D721Med (cell line): ENCODE measurements around the gene TMTC1.

ENCODE experiments used
- DNase-seq: peaks from one replicate; pipeline ENCODE4 v3.0.0; 2011; ENCODE audit warnings: low spot score; ENCODE audit not compliant: insufficient read length
- FAIRE-seq: peaks from 2 replicates; lab custom pipeline; 2011; peaks lifted over from hg19 to GRCh38; lab: Jason Lieb, UNC
- TF ChIP-seq, protein P1 (sequence below): IDR thresholded peaks from 2 replicates; pipeline ENCODE4 v1.5.1; 2012; ENCODE audit warnings: mild to moderate bottlenecking, control low read depth; ENCODE audit not compliant: insufficient read depth; ENCODE audit errors: missing control alignments

Gene TMTC1

GRCh38 chr12:29595071-29595755 lies 188.5 kb downstream of the TMTC1 start:
- no peak for DNase-seq
- TF ChIP-seq, protein P1, sequence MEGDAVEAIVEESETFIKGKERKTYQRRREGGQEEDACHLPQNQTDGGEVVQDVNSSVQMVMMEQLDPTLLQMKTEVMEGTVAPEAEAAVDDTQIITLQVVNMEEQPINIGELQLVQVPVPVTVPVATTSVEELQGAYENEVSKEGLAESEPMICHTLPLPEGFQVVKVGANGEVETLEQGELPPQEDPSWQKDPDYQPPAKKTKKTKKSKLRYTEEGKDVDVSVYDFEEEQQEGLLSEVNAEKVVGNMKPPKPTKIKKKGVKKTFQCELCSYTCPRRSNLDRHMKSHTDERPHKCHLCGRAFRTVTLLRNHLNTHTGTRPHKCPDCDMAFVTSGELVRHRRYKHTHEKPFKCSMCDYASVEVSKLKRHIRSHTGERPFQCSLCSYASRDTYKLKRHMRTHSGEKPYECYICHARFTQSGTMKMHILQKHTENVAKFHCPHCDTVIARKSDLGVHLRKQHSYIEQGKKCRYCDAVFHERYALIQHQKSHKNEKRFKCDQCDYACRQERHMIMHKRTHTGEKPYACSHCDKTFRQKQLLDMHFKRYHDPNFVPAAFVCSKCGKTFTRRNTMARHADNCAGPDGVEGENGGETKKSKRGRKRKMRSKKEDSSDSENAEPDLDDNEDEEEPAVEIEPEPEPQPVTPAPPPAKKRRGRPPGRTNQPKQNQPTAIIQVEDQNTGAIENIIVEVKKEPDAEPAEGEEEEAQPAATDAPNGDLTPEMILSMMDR = no peak
- FAIRE-seq = no peak

GRCh38 chr12:29593001-29593400 lies 190.7 kb downstream of the TMTC1 start:
- FAIRE-seq (no peak), DNase-seq (no peak)

GRCh38 chr12:29591140-29592020 lies 192.4 kb downstream of the TMTC1 start:
- FAIRE-seq = no peak
- TF ChIP-seq, protein P1 = no peak
- no peak for DNase-seq

More at GRCh38 chr12:29593001-29593400, 190.7 kb downstream of the TMTC1 start:
- TF ChIP-seq, protein P1 = no peak

DNA sequence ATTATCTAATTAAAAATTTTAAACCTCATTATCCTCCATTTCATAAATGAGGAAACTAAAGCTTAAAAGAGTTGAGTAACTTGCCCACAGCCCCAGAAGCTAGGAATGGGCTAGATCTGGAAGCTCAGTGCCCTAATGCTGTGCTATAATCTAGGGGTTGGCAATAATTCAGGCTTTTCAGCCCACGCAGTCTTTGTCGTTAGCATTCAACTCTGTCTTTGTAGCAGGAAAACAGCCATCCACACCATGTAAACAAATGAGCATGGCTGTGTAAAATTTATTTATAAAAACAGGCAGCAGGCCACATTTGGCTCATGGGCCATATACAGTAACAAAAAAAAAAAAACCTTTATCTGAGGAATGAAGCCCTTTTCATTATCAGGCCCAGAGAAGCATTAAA lies 193.9 kb downstream of the TMTC1 start:
- no peak for FAIRE-seq

GRCh38 chr12:29589286-29589820 lies 194.4 kb downstream of the TMTC1 start:
- no peak for FAIRE-seq
- no peak for DNase-seq
- TF ChIP-seq, protein P1 = no peak

More for the DNA sequence above, 193.9 kb downstream of the TMTC1 start:
- DNase-seq = no peak
- TF ChIP-seq, protein P1 = no peak

DNA sequence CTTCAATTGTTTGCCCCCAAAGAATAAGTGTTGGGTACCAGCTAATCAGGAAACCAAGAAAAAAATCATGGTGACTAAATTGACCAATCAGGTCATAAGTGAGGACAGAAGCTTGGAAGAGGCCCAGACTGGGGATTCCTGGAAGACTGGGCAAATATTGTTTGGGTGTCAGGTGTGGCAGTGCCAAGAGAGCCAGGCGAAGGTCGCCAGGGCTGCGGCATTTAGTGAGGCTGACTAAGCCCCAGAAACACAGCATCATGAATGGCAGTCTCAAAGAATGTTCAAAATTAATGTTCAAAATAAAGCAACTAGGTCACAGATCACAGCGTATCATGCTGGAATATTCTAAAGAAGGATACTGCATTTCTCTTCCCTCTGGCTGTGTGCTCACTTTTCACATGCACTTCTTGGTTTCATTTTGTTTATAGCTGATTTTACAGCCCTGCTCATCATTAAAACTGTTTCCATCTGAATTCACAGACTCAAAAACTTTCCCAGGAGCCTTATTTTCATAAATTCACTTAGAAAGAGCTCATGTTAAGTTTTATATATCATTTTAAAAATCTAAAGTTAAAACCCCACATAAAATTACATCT lies 201.0 kb downstream of the TMTC1 start:
- DNase-seq (no peak), FAIRE-seq (no peak)
- TF ChIP-seq, protein P1 = no peak
